Endothelial cell of umbilical vein (primary cell): ENCODE measurements around the gene UBE2C. TPM values are rescaled to one million over a fixed set of nuclear protein-coding genes. Genes with fewer than 3 reads are reported as not detected.

ENCODE experiments used
- BruUV-seq: library from RNA; stranded (reverse); fragments of 400-500 nt; replicated peaks from 2 replicates; lab custom pipeline; 2021; lab: Mats Ljungman, UMichigan
- CTCF ChIA-PET: fragments of 300-600, 350-600 bp; sonication (Branson Sonifier 250); formaldehyde crosslinking; loops from one replicate; lab custom pipeline; 2021; ENCODE audit warnings: antibody characterized with exemption, inconsistent platforms; lab: Charles Lee
- POLR2A ChIA-PET: fragments of 300-600, 350-600 bp; sonication (Branson Sonifier 250); formaldehyde crosslinking; loops from one replicate; lab custom pipeline; 2021; ENCODE audit warnings: antibody characterized with exemption, inconsistent platforms; lab: Charles Lee
- DNase-seq: peaks from one replicate; pipeline ENCODE4 v3.0.0-alpha.2; 2011; ENCODE audit warnings: low read depth, low spot score
- FAIRE-seq: peaks from 2 replicates; lab custom pipeline; 2011; peaks lifted over from hg19 to GRCh38; lab: Jason Lieb, UNC
- H2AFZ ChIP-seq: 2 replicates; pipeline ENCODE4 v1.6.0; 2012; ENCODE audit warnings: low read depth, low read length, control low read depth, inconsistent platforms
- H3K27ac ChIP-seq: 2 replicates; pipeline ENCODE4 v1.5.1; 2011; ENCODE audit warnings: low read depth, mild to moderate bottlenecking, control low read depth, low read length, moderate library complexity; ENCODE audit not compliant: insufficient read depth
- H3K27me3 ChIP-seq, 2 experiments: 2 replicates each; pipeline versions ENCODE4 v1.6.0 to v1.6.1; 2011; ENCODE audit warnings: low read length in 2 of 2, mixed read lengths in 1 of 2; ENCODE audit not compliant: control insufficient read depth in 2 of 2, insufficient read depth in 2 of 2
- H3K36me3 ChIP-seq, 2 experiments: 2 replicates in 1 of 2; 3 replicates in 1 of 2; pipeline ENCODE4 v1.5.1; 2011; ENCODE audit warnings: low read length in 2 of 2, mild to moderate bottlenecking in 1 of 2, moderate library complexity in 1 of 2; ENCODE audit not compliant: control insufficient read depth in 2 of 2, insufficient read depth in 2 of 2; ENCODE audit errors: extremely low read depth in 1 of 2
- H3K4me1 ChIP-seq: 3 replicates; pipeline ENCODE4 v1.5.1; 2011; ENCODE audit warnings: mild to moderate bottlenecking, low read length; ENCODE audit not compliant: control insufficient read depth, insufficient read depth; ENCODE audit errors: extremely low read depth
- H3K4me2 ChIP-seq: 2 replicates; pipeline ENCODE4 v1.6.1; 2011; ENCODE audit warnings: low read length, control low read depth, mixed read lengths; ENCODE audit not compliant: insufficient read depth
- H3K4me3 ChIP-seq, 3 experiments: fragments of 200-600 bp in 1 of 3; sonication (generic), shearing (Covaris generic) in 1 of 3; replicated peaks in 1 of 3; 2 replicates each; pipeline ENCODE4 v1.5.1; 2011 to 2016; ENCODE audit warnings: control low read depth in 3 of 3, low read length in 3 of 3, mild to moderate bottlenecking in 2 of 3, inconsistent platforms in 1 of 3, low read depth in 1 of 3, moderate library complexity in 1 of 3; ENCODE audit not compliant: insufficient read depth in 1 of 3
- H3K79me2 ChIP-seq: 2 replicates; pipeline ENCODE4 v1.6.0; 2012; ENCODE audit warnings: low read length, inconsistent platforms; ENCODE audit not compliant: control insufficient read depth, insufficient read depth
- H3K9ac ChIP-seq: replicated peaks from 2 replicates; pipeline ENCODE3; 2011; ENCODE audit warnings: low read length, control low read depth; ENCODE audit not compliant: insufficient read depth; ENCODE audit errors: extremely low read depth
- H3K9me1 ChIP-seq: replicated peaks from 3 replicates; pipeline ENCODE4 v1.6.0; 2011; ENCODE audit warnings: mild to moderate bottlenecking, low read length; ENCODE audit not compliant: control insufficient read depth, insufficient read depth; ENCODE audit errors: extremely low read depth
- H3K9me3 ChIP-seq: replicated peaks from 2 replicates; pipeline ENCODE4 v1.5.1; 2012; ENCODE audit warnings: low read length, inconsistent platforms; ENCODE audit not compliant: control insufficient read depth, insufficient read depth
- H4K20me1 ChIP-seq: replicated peaks from 2 replicates; pipeline ENCODE3; 2011; ENCODE audit warnings: mild to moderate bottlenecking, low read length; ENCODE audit not compliant: control insufficient read depth, insufficient read depth; ENCODE audit errors: extremely low read depth
- EZH2 ChIP-seq: IDR thresholded peaks from 2 replicates; pipeline ENCODE4 v1.6.1; 2012; ENCODE audit warnings: borderline replicate concordance, low read depth, mild to moderate bottlenecking, moderate library complexity, low read length, inconsistent platforms; ENCODE audit not compliant: severe bottlenecking
- FOS ChIP-seq: IDR thresholded peaks from 2 replicates; pipeline ENCODE4 v1.6.1; 2011; ENCODE audit warnings: mild to moderate bottlenecking, low read length, moderate library complexity, borderline replicate concordance; ENCODE audit not compliant: insufficient read depth
- GATA2 ChIP-seq: IDR thresholded peaks from 2 replicates; pipeline ENCODE4 v1.7.0; 2011; ENCODE audit warnings: low read depth, mild to moderate bottlenecking, moderate library complexity, mixed read lengths, low read length; ENCODE audit not compliant: insufficient read length, insufficient read depth
- JUN ChIP-seq: IDR thresholded peaks from 2 replicates; pipeline ENCODE4 v1.6.1; 2011; ENCODE audit warnings: borderline replicate concordance, low read depth; ENCODE audit not compliant: insufficient read length, insufficient read depth
- MYC ChIP-seq: IDR thresholded peaks from one replicate; pipeline ENCODE4 v1.6.1; 2011; ENCODE audit warnings: mild to moderate bottlenecking, low read depth, low read length
- POLR2A ChIP-seq: IDR thresholded peaks from 2 replicates; pipeline ENCODE4 v1.6.1; 2012; ENCODE audit warnings: low read depth, mild to moderate bottlenecking, control low read depth, low read length
- POLR2AphosphoS5 ChIP-seq: IDR thresholded peaks from 2 replicates; pipeline ENCODE4 v1.6.1; 2012; ENCODE audit warnings: low read depth, mild to moderate bottlenecking, control low read depth, low read length, moderate library complexity; ENCODE audit not compliant: insufficient read depth
- dilution Hi-C: fragments of 300-500 bp; cut with MboI; formaldehyde crosslinking; loops from one replicate; pipeline ENCODE4 v1.15.0; 2019; ENCODE audit warnings: low sequenced_read_pairs; ENCODE audit not compliant: extremely low pct_ligation_motif_present
- intact Hi-C: fragments of 100-400 bp; cut with micrococcal nuclease; formaldehyde crosslinking; loops from one replicate; pipeline ENCODE4 v1.10.0; 2022
- polyA plus RNA-seq, 4 experiments: library from polyadenylated mRNA; depleted of rRNA in 3 of 4; stranded (reverse) in 3 of 4; unstranded in 1 of 4; fragments of >200 nt; gene quantifications; 2 replicates each; pipeline versions ENCODE4 v1.2.1 to v1.2.3, GENCODE V29; 2011 to 2012; ENCODE audit warnings: missing spikeins in 1 of 4
- total RNA-seq: library from RNA; stranded (reverse); gene quantifications from 2 replicates; pipeline ENCODE4 v1.2.3, GENCODE V29; 2021
- TF ChIP-seq, protein P1 (sequence below), 2 donors: IDR thresholded peaks; 1 replicate in 1 of 2; 2 replicates in 1 of 2; pipeline ENCODE4 v1.5.1; 2011; ENCODE audit warnings: low read length in 2 of 2, mild to moderate bottlenecking in 2 of 2, moderate library complexity in 2 of 2, control low read depth in 1 of 2, inconsistent platforms in 1 of 2, low read depth in 1 of 2; ENCODE audit not compliant: insufficient read depth in 1 of 2; ENCODE audit errors: extremely low read depth in 1 of 2
- TF ChIP-seq, protein P2 (sequence below): IDR thresholded peaks from 2 replicates; pipeline ENCODE4 v1.6.1; 2011; ENCODE audit not compliant: insufficient read depth, insufficient read length

The UBE2C gene
- total and polyA plus RNA-seq, 2 donors (not counting 3 experiments of a cell fraction or from before 2014, with no cell fraction given), result 129 to 130 TPM

DNA sequence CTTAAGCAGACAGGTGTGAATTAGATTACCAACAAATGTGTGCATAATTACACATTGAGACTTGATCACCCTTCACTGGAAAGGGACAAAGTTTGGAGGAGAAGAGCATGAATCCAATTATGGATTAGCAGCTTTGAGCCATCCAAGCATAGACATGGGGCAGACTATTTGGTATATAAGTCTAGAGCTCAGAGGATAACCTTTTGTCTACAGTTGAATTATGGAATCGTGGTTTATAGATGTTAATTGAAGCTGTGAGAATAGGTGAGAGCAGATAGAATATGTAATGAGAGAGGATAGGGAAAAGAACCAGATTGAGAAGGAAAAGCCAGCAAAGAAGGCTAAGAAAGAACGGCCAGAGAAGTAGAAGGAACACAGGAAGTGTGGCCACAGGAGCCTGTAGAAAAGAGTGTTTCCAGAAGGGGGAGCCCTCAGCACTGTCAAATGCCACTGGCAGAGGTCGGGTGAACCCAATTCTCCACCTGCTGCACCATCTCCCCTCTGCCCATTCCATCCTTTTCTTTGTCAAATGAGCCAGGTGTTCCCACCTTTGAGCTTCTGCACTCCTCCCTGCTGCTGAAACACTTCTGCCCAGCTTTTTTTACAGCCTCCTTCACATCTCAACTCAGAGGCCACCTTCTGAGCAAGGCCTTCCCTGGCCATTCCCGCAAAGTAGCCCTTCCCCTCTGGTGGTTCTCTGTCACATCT, 13.4 kb upstream of the UBE2C start:
- H3K79me2 ChIP-seq, result no peaks in the 10 kb centered on the region
- no peaks in the 10 kb centered on the region for H4K20me1 ChIP-seq
- no peak overlapping the region for H2AFZ ChIP-seq
- intact Hi-C loops, result loop anchor here (1.0 to 10.0 kb wide), 3 partner anchors 92 to 834 kb away; partner anchors contain the start of genes CTSA, NEURL2, STK4 and TOMM34
- H3K27ac ChIP-seq, result no peak overlapping the region
- dilution Hi-C loops, result no loop called here
- H3K4me3 ChIP-seq, result no peak overlapping the region
- H3K9me1 ChIP-seq, result no peaks in the 10 kb centered on the region
- no peaks in the 10 kb centered on the region for H3K4me1 ChIP-seq
- DNase-seq, result peak; percentile 57
- FAIRE-seq, result peak; percentile 88
- TF ChIP-seq, protein P1, sequence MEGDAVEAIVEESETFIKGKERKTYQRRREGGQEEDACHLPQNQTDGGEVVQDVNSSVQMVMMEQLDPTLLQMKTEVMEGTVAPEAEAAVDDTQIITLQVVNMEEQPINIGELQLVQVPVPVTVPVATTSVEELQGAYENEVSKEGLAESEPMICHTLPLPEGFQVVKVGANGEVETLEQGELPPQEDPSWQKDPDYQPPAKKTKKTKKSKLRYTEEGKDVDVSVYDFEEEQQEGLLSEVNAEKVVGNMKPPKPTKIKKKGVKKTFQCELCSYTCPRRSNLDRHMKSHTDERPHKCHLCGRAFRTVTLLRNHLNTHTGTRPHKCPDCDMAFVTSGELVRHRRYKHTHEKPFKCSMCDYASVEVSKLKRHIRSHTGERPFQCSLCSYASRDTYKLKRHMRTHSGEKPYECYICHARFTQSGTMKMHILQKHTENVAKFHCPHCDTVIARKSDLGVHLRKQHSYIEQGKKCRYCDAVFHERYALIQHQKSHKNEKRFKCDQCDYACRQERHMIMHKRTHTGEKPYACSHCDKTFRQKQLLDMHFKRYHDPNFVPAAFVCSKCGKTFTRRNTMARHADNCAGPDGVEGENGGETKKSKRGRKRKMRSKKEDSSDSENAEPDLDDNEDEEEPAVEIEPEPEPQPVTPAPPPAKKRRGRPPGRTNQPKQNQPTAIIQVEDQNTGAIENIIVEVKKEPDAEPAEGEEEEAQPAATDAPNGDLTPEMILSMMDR (IDR thresholded peaks at IDR 0.05; ENCODE audit: extremely low read depth in 1 of 2, insufficient read depth in 1 of 2, low read depth in 1 of 2, low read length in 2 of 2), result peak; percentile 69 to 85
- TF ChIP-seq GATA2, result no peak
- H3K27me3 ChIP-seq, result no peaks in the 10 kb centered on the region
- H3K9ac ChIP-seq, result no peak overlapping the region
- H3K36me3 ChIP-seq, result peaks cover 10 to 26% of the 10 kb centered on the region in 2 experiments
- CTCF ChIA-PET, result interaction anchor here (0.6 to 3.1 kb wide), 27 partner anchors 9 to 214 kb away, joined by 3 to 29 read pairs (median 4); partner anchors contain the start of genes ACOT8, SNX21, WFDC10A and ZSWIM3
- H3K4me2 ChIP-seq, result no peak overlapping the region
- H3K9me3 ChIP-seq, result no peaks in the 10 kb centered on the region
- POLR2A ChIA-PET, result no interaction called here
- no TSS peak for BruUV-seq

DNA sequence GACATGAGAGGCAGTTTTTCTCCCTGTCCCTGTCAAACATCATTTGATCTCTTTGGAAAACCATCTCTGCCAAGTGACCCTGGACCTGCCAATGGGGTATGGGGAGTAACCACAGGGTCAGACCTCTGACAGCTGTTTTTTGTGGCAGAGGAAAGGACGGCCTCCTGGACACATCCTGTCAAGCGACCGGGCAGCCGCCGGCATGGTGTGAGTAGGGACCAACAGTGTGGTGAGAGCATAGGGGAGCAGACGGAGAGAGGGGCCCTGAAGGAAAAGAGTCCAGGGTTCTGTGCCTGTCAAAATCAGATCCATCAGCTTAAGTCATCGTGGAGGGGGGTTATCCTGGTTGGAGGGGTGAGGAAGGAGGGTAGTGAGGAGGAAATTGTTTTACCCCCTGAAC, 10.6 kb upstream of the UBE2C start:
- CTCF ChIA-PET, result interaction anchor here (1.0 to 1.4 kb wide), 2 partner anchors 31 to 168 kb away, joined by 3 to 4 read pairs; no protein-coding TSS in a partner anchor
- Histone ChIP-seq H3K4me3 (no peak overlapping the region), H2AFZ (no peak overlapping the region), H3K36me3 (peaks cover 17 to 31% of the 10 kb centered on the region in 2 experiments), H3K79me2 (no peaks in the 10 kb centered on the region), H3K9me1 (no peaks in the 10 kb centered on the region), H3K9me3 (no peaks in the 10 kb centered on the region), H4K20me1 (no peaks in the 10 kb centered on the region), H3K4me2 (no peak overlapping the region), H3K27me3 (no peaks in the 10 kb centered on the region), H3K9ac (no peak overlapping the region), H3K4me1 (no peaks in the 10 kb centered on the region), H3K27ac (no peak overlapping the region)
- intact Hi-C loops, result no loop called here
- DNase-seq, result no peak
- no TSS peak for BruUV-seq
- TF ChIP-seq, protein P1 (IDR thresholded peaks at IDR 0.05; ENCODE audit: extremely low read depth in 1 of 2, insufficient read depth in 1 of 2, low read depth in 1 of 2, low read length in 2 of 2), result no peak
- no peak for TF ChIP-seq JUN
- TF ChIP-seq POLR2A, result no peak
- TF ChIP-seq GATA2, result no peak
- TF ChIP-seq, protein P2, sequence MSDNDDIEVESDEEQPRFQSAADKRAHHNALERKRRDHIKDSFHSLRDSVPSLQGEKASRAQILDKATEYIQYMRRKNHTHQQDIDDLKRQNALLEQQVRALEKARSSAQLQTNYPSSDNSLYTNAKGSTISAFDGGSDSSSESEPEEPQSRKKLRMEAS, result no peak
- no peak for TF ChIP-seq MYC
- TF ChIP-seq FOS, result no peak
- TF ChIP-seq EZH2, result no peak
- TF ChIP-seq POLR2AphosphoS5, result no peak
- POLR2A ChIA-PET, result no interaction called here
- FAIRE-seq, result no peak
- dilution Hi-C loops, result no loop called here
